ENCODE data around the gene PRDM16.

Gene PRDM16

DNA sequence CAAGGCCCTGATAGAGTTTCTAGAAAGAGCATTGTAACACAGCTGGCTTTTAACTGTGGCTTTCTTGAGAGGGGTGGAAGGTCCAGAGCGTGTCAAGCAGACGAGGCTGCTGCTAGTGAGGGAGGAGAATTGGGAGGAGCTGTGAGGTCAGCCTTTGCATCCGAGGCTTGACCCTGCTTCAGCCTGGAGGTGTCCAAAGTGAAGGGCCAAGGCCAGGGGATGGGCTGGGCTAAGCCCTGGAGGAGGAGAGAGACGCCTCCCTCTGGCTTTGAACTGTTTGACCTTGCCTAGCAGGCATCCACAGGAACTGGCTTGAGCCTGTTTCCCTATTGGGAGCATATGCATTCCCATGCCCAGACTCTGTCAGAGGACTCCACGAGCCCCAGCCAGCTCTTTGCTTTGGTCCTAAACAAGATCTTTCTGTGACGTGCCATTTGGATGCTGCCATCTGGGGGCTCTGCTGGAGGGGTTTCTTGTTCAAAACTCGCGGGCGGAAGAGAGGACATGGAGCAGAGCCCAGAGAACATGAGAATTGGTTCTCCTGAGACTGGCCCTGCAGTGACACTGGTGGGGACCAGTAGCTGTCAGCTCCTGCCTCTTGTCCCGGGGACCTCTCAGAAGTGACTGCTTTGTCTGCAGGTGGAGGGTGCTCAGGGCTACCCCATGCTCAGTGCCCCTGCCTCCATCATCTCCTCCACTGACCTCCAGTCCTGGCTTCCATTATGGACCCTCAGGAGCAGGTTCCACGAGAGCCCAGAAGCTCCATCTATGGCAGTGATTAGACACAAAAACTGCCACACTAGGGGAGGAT, 42.2 kb upstream of the PRDM16 start:
- no peak overlapping the region for H3K4me3 ChIP-seq (ENCODE audit: low read length)
- H3K9me3 ChIP-seq (replicated peaks; ENCODE audit: low read length), result peaks cover 7% of the 10 kb centered on the region
- H3K9ac ChIP-seq (ENCODE audit: low read depth, low read length), result no peak overlapping the region
- H3K27me3 ChIP-seq (ENCODE audit: control insufficient read depth, insufficient read depth, low read length), result no peaks in the 10 kb centered on the region
- no peaks in the 10 kb centered on the region for H3K36me3 ChIP-seq (ENCODE audit: insufficient read depth, low read length)
- H3K4me2 ChIP-seq (ENCODE audit: low read length), result no peak overlapping the region
- no peaks in the 10 kb centered on the region for H3K4me1 ChIP-seq (ENCODE audit: control insufficient read depth, insufficient read depth, low read length)

DNA sequence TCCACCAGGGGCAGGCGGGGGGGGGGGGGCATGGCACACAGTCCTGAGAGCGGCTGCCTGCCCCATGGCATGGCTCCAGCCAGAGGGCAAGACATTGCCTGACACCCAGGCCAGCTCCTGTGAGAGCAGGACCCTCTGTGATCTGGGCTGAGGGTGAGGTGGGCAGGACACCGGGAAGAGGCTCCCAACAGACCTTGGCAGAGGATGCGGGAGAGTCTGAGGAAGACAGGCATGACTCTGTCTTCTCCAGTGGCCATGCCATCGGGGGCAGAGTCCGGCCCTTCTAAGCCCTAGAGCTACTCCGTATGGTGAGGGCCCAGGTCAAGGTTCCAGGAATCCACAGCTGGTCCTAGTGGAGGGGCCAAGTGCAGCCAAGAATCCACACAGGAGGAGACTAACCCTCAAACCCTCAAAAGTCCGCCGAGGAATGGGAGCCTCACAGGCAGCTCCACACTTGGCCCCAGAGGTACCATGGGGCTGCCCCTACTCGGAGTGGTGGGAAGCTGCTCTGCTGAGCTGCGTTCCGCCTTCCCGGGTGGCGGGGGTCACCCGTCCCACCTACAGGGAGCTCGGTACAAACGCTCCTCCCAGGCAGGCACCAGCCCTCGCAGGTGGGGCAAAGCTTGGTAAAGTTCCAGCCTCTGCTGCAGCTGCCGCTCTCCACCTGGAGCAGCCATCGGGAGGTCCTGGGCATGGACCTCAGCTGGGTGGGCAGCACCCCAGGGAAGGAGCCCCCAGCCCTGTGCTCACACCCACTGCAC, 41.2 kb upstream of the PRDM16 start:
- H3K9ac ChIP-seq (ENCODE audit: low read depth, low read length), result no peak overlapping the region
- H3K9me3 ChIP-seq (replicated peaks; ENCODE audit: low read length), result peaks cover 7% of the 10 kb centered on the region
- no peaks in the 10 kb centered on the region for H3K36me3 ChIP-seq (ENCODE audit: insufficient read depth, low read length)
- no peak overlapping the region for H3K4me3 ChIP-seq (ENCODE audit: low read length)
- no peaks in the 10 kb centered on the region for H3K27me3 ChIP-seq (ENCODE audit: control insufficient read depth, insufficient read depth, low read length)
- H3K4me2 ChIP-seq (ENCODE audit: low read length), result no peak overlapping the region
- H3K4me1 ChIP-seq (ENCODE audit: control insufficient read depth, insufficient read depth, low read length), result no peaks in the 10 kb centered on the region

DNA sequence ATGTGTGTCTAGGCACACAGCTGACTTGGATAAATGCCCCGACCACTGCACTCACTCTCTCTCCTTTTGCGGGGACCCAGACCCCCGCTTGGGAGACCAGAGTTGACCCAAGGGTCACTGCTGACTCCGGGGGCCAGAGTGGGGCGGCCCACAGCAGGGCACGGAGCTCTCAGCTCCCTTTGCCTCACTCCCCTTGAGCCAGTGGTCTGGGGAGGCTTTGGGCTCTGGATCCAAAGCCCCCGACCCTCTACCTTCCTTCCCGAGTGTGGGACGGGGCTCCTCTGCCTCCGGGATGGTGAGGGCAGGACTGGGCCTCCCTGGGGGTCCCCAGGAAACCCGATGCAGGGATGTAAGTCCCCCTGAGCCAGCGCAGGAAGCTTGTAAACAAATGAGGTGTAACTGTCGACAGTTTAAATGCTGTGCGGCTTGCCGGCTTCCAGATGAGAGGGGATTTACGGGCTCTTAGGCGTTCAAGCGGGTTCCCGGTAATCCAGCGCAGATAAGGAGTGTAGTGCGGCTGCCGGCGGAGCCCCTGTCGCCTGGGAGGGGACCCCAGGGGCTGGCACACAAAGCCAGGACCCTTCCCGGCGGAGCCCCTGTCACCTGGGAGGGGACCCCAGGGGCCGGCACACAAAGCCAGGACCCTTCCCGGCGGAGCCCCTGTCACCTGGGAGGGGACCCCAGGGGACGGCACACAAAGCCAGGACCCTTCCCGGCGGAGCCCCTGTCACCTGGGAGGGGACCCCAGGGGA, 40.3 kb upstream of the PRDM16 start:
- no peak overlapping the region for H3K4me3 ChIP-seq (ENCODE audit: low read length)

DNA sequence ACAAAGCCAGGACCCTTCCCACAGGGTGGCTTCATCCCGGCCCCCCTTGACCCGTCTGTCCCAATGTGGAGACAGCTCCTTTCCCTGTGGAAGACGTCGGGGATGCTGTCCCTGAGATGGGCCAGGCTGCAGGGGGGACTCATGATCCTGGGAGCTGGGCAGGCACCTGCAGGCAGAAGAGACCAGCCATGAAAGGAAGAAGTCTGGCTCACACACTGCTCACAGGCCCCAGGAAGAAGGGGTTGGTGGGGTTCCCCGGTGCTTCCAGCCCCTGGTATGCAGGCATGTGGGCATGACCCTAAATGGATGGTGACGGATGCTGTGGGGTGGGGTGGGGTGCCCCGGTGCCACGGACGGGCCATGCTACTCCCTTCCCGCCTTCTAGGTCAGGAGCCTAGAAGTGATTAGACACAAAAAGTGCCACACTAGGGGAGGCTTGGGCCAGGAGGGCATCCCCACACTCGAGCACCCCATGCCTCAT, 39.5 kb upstream of the PRDM16 start:
- H3K36me3 ChIP-seq (ENCODE audit: insufficient read depth, low read length), result no peaks in the 10 kb centered on the region
- peaks cover 7% of the 10 kb centered on the region for H3K9me3 ChIP-seq (replicated peaks; ENCODE audit: low read length)
- H3K4me1 ChIP-seq (ENCODE audit: control insufficient read depth, insufficient read depth, low read length), result no peaks in the 10 kb centered on the region
- no peak overlapping the region for H3K4me2 ChIP-seq (ENCODE audit: low read length)
- no peak overlapping the region for H3K4me3 ChIP-seq (ENCODE audit: low read length)
- no peak overlapping the region for H3K9ac ChIP-seq (ENCODE audit: low read depth, low read length)
- no peaks in the 10 kb centered on the region for H3K27me3 ChIP-seq (ENCODE audit: control insufficient read depth, insufficient read depth, low read length)

More for the DNA sequence above, 40.3 kb upstream of the PRDM16 start:
- H3K4me1 ChIP-seq (ENCODE audit: control insufficient read depth, insufficient read depth, low read length), result no peaks in the 10 kb centered on the region
- peaks cover 7% of the 10 kb centered on the region for H3K9me3 ChIP-seq (replicated peaks; ENCODE audit: low read length)
- no peaks in the 10 kb centered on the region for H3K27me3 ChIP-seq (ENCODE audit: control insufficient read depth, insufficient read depth, low read length)
- H3K9ac ChIP-seq (ENCODE audit: low read depth, low read length), result no peak overlapping the region
- no peak overlapping the region for H3K4me2 ChIP-seq (ENCODE audit: low read length)
- H3K36me3 ChIP-seq (ENCODE audit: insufficient read depth, low read length), result no peaks in the 10 kb centered on the region

DNA sequence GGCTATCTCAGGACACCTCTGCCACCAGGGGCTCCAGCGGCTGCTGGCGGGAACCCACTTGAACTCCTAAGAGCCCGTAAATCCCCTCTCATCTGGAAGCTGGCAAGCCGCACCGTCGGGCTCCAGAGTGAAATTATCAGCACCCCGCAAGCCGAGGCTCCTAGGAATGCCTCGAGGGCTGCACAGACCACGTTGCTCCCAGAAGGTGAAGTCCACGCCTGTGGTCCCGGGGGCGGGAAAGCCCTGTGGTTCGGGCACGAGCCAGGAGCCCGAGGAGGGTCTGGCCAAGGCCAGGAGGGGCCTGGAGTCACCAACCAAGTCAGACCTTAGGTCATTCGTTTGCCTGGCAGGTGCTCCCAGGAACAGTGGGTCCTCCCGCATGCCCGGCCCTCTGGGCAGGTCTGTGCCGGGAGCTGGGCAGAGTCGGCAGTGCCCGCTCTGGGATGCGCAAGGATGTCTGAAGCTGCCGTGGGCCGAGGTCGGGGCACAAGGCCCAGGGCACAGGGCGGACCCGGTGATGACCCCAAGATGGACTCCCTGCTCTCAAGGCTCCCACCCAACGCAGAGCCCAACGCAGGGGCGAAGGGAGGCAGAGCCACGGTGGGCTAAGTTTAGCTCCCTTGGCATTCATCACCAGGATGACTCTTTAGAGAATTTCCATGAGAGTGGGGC, 38.9 kb upstream of the PRDM16 start:
- Histone ChIP-seq H3K9ac (ENCODE audit: low read depth, low read length) (no peak overlapping the region), H3K4me2 (ENCODE audit: low read length) (no peak overlapping the region), H3K27me3 (ENCODE audit: control insufficient read depth, insufficient read depth, low read length) (no peaks in the 10 kb centered on the region), H3K4me1 (ENCODE audit: control insufficient read depth, insufficient read depth, low read length) (no peaks in the 10 kb centered on the region), H3K9me3 (replicated peaks; ENCODE audit: low read length) (peaks cover 7% of the 10 kb centered on the region), H3K36me3 (ENCODE audit: insufficient read depth, low read length) (no peaks in the 10 kb centered on the region), H3K4me3 (ENCODE audit: low read length) (no peak overlapping the region)

DNA sequence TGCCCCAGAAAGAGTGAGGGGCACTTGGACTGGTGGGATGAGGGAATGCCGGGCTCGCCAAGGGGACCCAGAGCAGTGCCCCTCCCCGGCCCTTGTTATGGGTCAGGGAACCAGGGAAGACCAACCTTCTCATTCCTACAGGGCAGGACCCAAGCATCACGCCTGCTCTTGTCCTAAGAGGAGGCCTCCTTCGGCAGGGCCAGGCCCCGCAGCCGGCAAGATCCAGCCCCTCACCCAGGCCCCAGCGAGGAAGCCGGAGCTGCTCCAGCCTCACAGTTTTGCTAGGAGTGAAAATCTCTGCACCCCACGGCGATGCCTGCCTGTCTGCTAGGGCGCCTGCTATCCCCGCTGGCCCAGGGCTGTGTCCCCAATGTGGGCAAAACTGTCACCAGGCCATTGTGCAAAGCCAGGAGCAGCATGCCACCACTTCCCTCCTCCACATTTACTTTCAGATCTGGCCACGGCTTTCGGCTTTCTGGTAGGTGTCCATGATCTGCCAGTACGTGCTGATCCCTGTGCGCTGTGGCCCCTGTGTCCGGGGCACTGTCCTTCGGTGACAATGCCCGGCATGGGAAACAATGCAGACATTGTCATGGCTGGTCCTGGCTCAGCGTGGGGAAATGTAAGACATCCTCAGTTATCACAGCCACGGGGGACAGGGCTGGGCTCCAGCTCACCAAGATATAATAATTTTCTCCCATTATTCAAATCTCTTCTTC, 38.2 kb upstream of the PRDM16 start:
- Histone ChIP-seq H3K36me3 (ENCODE audit: insufficient read depth, low read length) (no peaks in the 10 kb centered on the region), H3K9ac (ENCODE audit: low read depth, low read length) (no peak overlapping the region), H3K4me1 (ENCODE audit: control insufficient read depth, insufficient read depth, low read length) (no peaks in the 10 kb centered on the region), H3K9me3 (replicated peaks; ENCODE audit: low read length) (peaks cover 7% of the 10 kb centered on the region), H3K4me3 (ENCODE audit: low read length) (no peak overlapping the region), H3K27me3 (ENCODE audit: control insufficient read depth, insufficient read depth, low read length) (peaks cover 4% of the 10 kb centered on the region), H3K4me2 (ENCODE audit: low read length) (no peak overlapping the region)

DNA sequence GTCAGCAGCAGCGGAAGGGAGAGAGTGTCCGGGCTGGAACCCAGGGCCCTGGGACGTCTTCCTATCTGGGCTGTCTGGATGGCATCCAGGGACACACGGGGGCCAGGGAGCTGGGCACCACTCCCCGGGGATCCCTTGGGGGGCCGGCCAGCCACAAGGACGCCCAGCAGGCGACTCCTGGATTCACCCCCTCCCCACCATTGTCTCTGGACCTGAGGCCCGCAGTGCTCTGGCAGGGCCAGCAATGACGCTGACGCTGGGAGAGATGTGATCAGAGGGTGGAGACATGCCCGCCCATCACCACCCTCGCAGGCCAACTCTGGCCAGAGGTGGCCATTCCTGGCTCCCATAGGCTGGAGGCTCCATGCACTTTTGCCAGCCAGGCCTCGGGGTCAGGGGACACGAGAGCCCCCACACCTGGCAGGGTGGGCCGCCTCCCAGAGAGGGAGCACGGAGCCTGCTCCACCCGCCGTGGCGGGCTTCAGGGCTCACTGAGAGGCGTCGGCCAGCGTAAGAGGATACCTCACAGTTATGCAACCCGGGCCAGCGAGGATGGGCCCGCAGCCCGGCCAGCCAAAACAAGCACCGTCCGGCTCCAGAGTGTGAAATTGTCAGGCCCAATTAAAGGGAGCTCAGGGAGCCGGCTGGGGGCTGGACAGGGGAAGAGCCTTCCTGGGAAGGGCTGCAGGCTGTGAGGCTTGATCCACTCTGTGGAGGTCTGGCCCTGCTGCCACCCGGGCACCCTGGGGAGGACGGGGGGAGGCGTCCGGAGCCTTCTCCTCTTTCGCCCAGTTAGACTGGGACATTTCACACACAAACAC, 37.4 kb upstream of the PRDM16 start:
- H3K4me1 ChIP-seq (ENCODE audit: control insufficient read depth, insufficient read depth, low read length), result no peaks in the 10 kb centered on the region
- H3K9ac ChIP-seq (ENCODE audit: low read depth, low read length), result no peak overlapping the region
- no peak overlapping the region for H3K4me2 ChIP-seq (ENCODE audit: low read length)
- H3K4me3 ChIP-seq (ENCODE audit: low read length), result no peak overlapping the region
- no peaks in the 10 kb centered on the region for H3K36me3 ChIP-seq (ENCODE audit: insufficient read depth, low read length)
- peaks cover 7% of the 10 kb centered on the region for H3K9me3 ChIP-seq (replicated peaks; ENCODE audit: low read length)
- peaks cover 5% of the 10 kb centered on the region for H3K27me3 ChIP-seq (ENCODE audit: control insufficient read depth, insufficient read depth, low read length)

DNA sequence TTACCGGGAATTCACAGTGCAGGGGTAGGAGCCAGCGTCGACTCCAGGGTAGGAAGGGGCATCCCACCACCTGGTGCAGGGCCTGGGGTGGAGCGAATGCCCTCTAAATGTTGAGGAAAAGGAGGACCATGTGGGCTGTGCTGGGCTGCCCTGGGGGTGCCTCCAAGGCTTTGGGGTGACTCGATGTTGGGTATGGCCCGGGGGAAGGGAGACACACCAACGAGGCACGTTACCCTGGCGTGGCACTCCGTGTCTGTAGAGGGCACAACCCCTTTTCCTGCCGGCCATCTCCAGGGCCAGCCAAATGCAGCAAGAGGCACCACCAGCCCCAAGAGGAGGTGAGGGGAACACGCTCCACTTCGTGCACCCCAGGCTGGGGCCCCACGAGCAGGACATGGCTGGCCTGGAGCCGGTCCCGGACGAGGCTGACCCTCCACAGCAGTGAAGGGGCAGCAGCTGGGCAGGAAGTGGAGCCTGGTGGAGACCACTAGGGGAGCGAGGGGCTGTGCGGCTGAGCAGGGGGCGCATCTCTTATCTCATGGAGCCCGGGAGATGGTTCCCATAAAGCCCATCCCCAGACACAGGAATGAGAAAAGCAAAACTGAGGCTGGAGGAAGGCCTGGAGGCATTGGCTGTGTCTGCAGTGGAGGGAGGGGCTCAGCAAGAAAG, 36.5 kb upstream of the PRDM16 start:
- H3K36me3 ChIP-seq (ENCODE audit: insufficient read depth, low read length), result no peaks in the 10 kb centered on the region
- H3K9ac ChIP-seq (ENCODE audit: low read depth, low read length), result no peak overlapping the region
- H3K9me3 ChIP-seq (replicated peaks; ENCODE audit: low read length), result peaks cover 7% of the 10 kb centered on the region
- no peak overlapping the region for H3K4me3 ChIP-seq (ENCODE audit: low read length)
- H3K4me2 ChIP-seq (ENCODE audit: low read length), result no peak overlapping the region
- H3K27me3 ChIP-seq (ENCODE audit: control insufficient read depth, insufficient read depth, low read length), result peaks cover 6% of the 10 kb centered on the region
- H3K4me1 ChIP-seq (ENCODE audit: control insufficient read depth, insufficient read depth, low read length), result no peaks in the 10 kb centered on the region

DNA sequence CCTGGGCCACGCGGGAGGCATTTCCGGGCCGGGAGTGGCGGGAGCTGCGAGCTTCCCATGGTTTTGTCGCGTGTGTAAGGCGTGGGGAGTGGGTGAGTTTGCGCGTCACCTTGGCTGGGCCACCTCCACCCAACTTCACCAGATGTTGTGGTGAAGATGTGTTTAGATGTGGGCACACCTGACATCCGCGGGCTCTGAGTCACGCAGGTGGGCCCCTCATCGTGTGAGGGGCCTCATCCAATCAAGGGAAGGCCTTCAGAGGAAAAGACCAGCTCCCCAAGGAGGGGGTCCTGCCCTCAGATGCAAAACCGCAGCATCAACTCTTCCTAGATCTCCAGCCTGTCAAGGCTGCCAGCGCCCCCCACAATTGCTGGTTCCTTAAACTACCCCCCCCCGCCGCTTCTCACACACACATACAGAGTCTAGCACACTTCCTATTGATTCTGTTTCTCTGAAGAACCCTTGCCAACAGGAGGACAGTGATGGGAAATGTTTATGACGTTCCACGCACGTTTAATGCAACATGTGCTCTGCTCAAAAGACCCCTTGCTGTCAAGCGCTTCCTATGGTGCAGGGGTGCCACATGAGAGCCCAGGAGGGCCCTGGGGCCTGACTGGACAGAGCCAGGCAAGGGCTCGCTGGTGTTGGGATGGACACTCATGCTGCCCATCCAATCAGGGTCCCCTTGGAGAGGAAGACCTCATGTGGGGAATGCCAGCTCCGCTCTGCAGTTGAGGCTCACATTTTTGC, 35.8 kb upstream of the PRDM16 start:
- no peak overlapping the region for H3K4me3 ChIP-seq (ENCODE audit: low read length)

More for the DNA sequence above, 35.8 kb upstream of the PRDM16 start:
- no peak overlapping the region for H3K9ac ChIP-seq (ENCODE audit: low read depth, low read length)
- H3K27me3 ChIP-seq (ENCODE audit: control insufficient read depth, insufficient read depth, low read length), result peaks cover 13% of the 10 kb centered on the region
- H3K4me2 ChIP-seq (ENCODE audit: low read length), result no peak overlapping the region
- no peaks in the 10 kb centered on the region for H3K36me3 ChIP-seq (ENCODE audit: insufficient read depth, low read length)
- peaks cover 6% of the 10 kb centered on the region for H3K9me3 ChIP-seq (replicated peaks; ENCODE audit: low read length)
- no peaks in the 10 kb centered on the region for H3K4me1 ChIP-seq (ENCODE audit: control insufficient read depth, insufficient read depth, low read length)

All from skeletal muscle satellite cell (primary cell).